DND-41 (cell line): ENCODE data around the gene SNPH.
A peak's percentile ranks its signal among the peaks of the same experiment; 100 is the strongest.

ENCODE experiments used
- ATAC-seq: fragments of 200-7000 bp; cut with Tn5 transposase; 3 replicates; pipeline ENCODE4 v1.9.1; 2021; ENCODE audit warnings: low read depth; ENCODE audit not compliant: insufficient read depth
- DNase-seq: peaks from one replicate; pipeline ENCODE4 v3.0.0-alpha.2; 2020
- H2AFZ ChIP-seq: 2 replicates; pipeline ENCODE4 v1.6.0; 2012; ENCODE audit warnings: low read depth, low read length
- H3K27ac ChIP-seq: 2 replicates; pipeline ENCODE4 v1.5.1; 2012; ENCODE audit warnings: low read length, inconsistent platforms
- H3K27me3 ChIP-seq: fragments of 200-600 bp; sonication (generic); 2 replicates; pipeline ENCODE4 v1.6.0; 2012; ENCODE audit warnings: low read length, mild to moderate bottlenecking, inconsistent platforms; ENCODE audit not compliant: insufficient read depth, poor library complexity
- H3K36me3 ChIP-seq: 2 replicates; pipeline ENCODE4 v1.5.1; 2012; ENCODE audit warnings: low read length, inconsistent platforms; ENCODE audit not compliant: insufficient read depth
- H3K4me1 ChIP-seq: 2 replicates; pipeline ENCODE4 v1.5.1; 2012; ENCODE audit warnings: mild to moderate bottlenecking, low read length; ENCODE audit not compliant: insufficient read depth
- H3K4me2 ChIP-seq: 2 replicates; pipeline ENCODE4 v1.6.0; 2012; ENCODE audit warnings: mild to moderate bottlenecking, moderate library complexity, low read length, inconsistent platforms; ENCODE audit not compliant: insufficient read depth
- H3K4me3 ChIP-seq, 2 experiments: fragments of 200-600 bp in 1 of 2; shearing (Covaris generic) in 1 of 2; 2 replicates each; pipeline ENCODE4 v1.5.1; 2012 to 2016; ENCODE audit warnings: inconsistent platforms in 2 of 2, low read length in 2 of 2, mild to moderate bottlenecking in 2 of 2, low read depth in 1 of 2, moderate library complexity in 1 of 2
- H3K79me2 ChIP-seq: 2 replicates; pipeline ENCODE4 v1.6.0; 2012; ENCODE audit warnings: low read length, inconsistent platforms; ENCODE audit not compliant: insufficient read depth
- H3K9ac ChIP-seq: 2 replicates; pipeline ENCODE4 v1.6.0; 2012; ENCODE audit warnings: low read depth, mild to moderate bottlenecking, inconsistent platforms, low read length, moderate library complexity
- H3K9me3 ChIP-seq: 2 replicates; pipeline ENCODE4 v1.5.1; 2012; ENCODE audit warnings: low read length, moderate library complexity, mild to moderate bottlenecking, inconsistent platforms; ENCODE audit not compliant: insufficient read depth, severe bottlenecking
- H4K20me1 ChIP-seq: 2 replicates; pipeline ENCODE4 v1.6.0; 2012; ENCODE audit warnings: low read length; ENCODE audit not compliant: insufficient read depth
- CTCF ChIP-seq: IDR thresholded peaks from 2 replicates; pipeline ENCODE4 v1.5.1; 2012; ENCODE audit warnings: borderline replicate concordance, low read length, moderate library complexity, mild to moderate bottlenecking; ENCODE audit not compliant: poor library complexity, severe bottlenecking; ENCODE audit errors: extremely low read depth
- EZH2 ChIP-seq: IDR thresholded peaks from 3 replicates; pipeline ENCODE4 v1.6.1; 2012; ENCODE audit warnings: borderline replicate concordance, low read depth, mild to moderate bottlenecking, moderate library complexity, low read length, inconsistent platforms; ENCODE audit not compliant: severe bottlenecking

SNPH gene

DNA sequence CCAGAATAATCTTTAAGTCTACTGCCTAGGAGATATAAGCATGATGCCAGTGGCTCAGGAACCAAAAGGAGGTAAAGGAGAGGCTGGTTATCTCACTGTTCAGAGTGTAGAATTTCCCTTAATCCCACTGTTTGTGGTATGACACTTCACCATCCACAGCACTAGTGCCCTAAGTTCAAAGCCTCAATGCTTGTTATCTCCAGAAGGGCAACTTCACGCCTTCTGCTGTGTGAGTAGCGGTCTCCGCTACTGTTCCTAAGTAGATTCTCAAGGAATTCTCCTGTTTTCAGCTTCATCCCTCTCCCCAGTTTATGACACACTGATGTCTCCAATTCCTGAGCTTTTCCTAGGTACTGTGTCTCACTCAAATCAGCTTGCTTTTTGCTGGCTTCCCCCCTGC, 13.7 kb upstream of the SNPH start:
- H3K27ac ChIP-seq = no peak overlapping the region
- H3K36me3 ChIP-seq = no peaks in the 10 kb centered on the region
- peaks cover 21% of the 10 kb centered on the region for H3K27me3 ChIP-seq
- ATAC-seq (no peak), DNase-seq (no peak)
- H3K4me2 ChIP-seq = no peak overlapping the region
- no peaks in the 10 kb centered on the region for H4K20me1 ChIP-seq
- no peaks in the 10 kb centered on the region for H3K9me3 ChIP-seq
- H3K79me2 ChIP-seq = no peaks in the 10 kb centered on the region
- H2AFZ ChIP-seq = no peak overlapping the region
- TF ChIP-seq CTCF (no peak), EZH2 (peak; percentile 32)
- no peak overlapping the region for H3K4me3 ChIP-seq
- no peak overlapping the region for H3K9ac ChIP-seq
- H3K4me1 ChIP-seq = no peaks in the 10 kb centered on the region

GRCh38 chr20:1254254-1254653, 11.8 kb upstream of the SNPH start:
- Histone ChIP-seq H3K27ac (no peak overlapping the region), H3K36me3 (no peaks in the 10 kb centered on the region), H3K4me3 (no peak overlapping the region), H3K9me3 (no peaks in the 10 kb centered on the region), H3K4me2 (no peak overlapping the region), H3K4me1 (no peaks in the 10 kb centered on the region), H3K79me2 (no peaks in the 10 kb centered on the region), H3K27me3 (peaks cover 17% of the 10 kb centered on the region), H2AFZ (no peak overlapping the region), H4K20me1 (no peaks in the 10 kb centered on the region), H3K9ac (no peak overlapping the region)
- ATAC-seq (no peak), DNase-seq (no peak)
- no peak for TF ChIP-seq CTCF

- Histone ChIP-seq H3K27me3 (peaks cover 15% of the 10 kb centered on the region), H3K27ac (no peak overlapping the region), H4K20me1 (no peaks in the 10 kb centered on the region), H3K4me1 (no peaks in the 10 kb centered on the region), H3K4me3 (no peak overlapping the region), H3K4me2 (no peak overlapping the region), H2AFZ (no peak overlapping the region), H3K9me3 (no peaks in the 10 kb centered on the region), H3K79me2 (no peaks in the 10 kb centered on the region), H3K9ac (no peak overlapping the region), H3K36me3 (no peaks in the 10 kb centered on the region)
- DNase-seq = no peak
- no peak for ATAC-seq
- TF ChIP-seq CTCF (no peak), EZH2 (no peak)
Observed at GRCh38 chr20:1255675-1256074, 10.4 kb upstream of the SNPH start.

- Histone ChIP-seq H3K36me3 (no peaks in the 10 kb centered on the region), H3K79me2 (no peaks in the 10 kb centered on the region), H3K4me3 (no peak overlapping the region), H3K9me3 (peaks cover 11% of the 10 kb centered on the region), H2AFZ (no peak overlapping the region), H4K20me1 (0 out of 2 replicates have a peak, but pooled peaks cover 10% of the 10 kb centered on the region), H3K27ac (no peak overlapping the region), H3K9ac (no peak overlapping the region), H3K4me2 (no peak overlapping the region), H3K27me3 (peaks cover 53% of the 10 kb centered on the region), H3K4me1 (peaks cover 19% of the 10 kb centered on the region)
- TF ChIP-seq CTCF (no peak), EZH2 (no peak)
- no peak for ATAC-seq
- no peak for DNase-seq
Observed at GRCh38 chr20:1263853-1264252, 2.2 kb upstream of the SNPH start.
